ENCODE measurements around the gene RSPH9.

The RSPH9 gene, protein sequence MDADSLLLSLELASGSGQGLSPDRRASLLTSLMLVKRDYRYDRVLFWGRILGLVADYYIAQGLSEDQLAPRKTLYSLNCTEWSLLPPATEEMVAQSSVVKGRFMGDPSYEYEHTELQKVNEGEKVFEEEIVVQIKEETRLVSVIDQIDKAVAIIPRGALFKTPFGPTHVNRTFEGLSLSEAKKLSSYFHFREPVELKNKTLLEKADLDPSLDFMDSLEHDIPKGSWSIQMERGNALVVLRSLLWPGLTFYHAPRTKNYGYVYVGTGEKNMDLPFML

DNA sequence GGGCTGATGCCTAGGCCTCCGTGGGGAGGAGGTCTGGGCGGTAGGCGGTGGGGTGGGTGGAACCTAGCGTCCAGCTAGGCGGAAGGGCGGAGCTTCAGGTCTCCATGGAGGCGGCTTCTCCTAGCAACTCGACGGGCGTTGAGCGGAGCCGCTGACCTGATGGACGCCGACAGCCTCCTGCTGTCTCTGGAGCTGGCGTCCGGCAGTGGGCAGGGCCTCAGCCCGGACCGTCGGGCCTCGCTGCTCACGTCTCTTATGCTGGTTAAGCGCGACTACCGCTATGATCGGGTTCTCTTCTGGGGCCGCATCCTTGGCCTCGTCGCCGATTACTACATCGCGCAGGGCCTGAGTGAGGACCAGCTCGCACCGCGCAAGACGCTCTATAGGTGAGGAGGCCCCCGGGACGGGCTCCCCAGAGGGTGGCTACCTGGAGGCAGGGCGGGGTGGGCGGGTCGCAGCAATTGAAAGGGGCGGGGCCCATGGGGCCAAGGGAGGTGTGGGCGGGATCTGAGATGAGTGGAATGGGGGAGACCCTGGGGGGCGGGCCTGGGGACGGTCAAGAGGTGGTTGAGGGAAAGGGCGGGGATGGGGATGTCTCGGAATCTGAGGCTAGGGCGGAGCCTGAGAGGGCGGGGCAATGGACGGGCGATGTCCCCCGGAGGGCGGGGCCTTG, at the start of gene RSPH9:
Gene RSPH9 (plus strand): TSS at position 97 of the 673 bp plus-strand sequence. CDS start 63 bp downstream, at position 160.
- peak; percentile 64 for DNase-seq (ENCODE audit: low read depth)

DNA sequence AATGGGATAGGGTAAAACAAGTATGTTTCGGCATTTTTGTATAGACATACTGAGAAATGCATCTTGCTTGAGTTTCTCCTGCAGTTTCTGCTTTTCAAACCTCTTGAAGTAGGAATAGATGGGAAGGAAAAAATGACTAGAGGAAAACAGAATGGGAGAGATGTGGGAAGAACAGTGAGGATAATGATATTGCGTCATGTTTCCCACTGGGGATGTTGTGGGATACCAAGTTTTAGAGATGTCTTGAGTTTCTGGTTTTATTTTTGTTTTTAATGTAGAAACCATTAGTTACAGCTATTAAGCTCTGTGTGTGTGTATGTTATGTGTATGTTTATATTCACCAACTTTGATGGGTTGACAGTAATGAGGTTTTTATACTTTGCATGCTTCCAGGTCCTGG, 44.2 kb upstream of the RSPH9 start:
- no peak for DNase-seq (ENCODE audit: low read depth)

DNA sequence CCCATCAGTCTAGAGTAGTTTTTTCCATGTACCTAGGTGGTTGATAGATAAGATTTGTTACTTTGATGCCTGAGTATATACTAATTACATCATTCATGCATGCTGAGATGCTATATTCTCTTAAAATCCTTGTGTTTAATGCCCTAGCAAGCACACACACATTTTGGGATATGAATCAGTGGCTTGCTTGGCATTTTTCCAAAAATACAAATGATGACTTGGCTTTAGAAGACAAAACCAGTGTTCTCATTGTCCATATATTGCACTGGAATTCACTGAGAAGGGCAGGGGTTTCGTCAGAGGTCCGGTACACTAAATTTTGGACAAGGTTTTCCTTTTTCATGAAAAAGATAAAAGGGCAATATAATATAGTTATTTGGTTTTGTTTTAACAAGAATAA, 40.7 kb upstream of the RSPH9 start:
- DNase-seq (ENCODE audit: low read depth) = no peak

DNA sequence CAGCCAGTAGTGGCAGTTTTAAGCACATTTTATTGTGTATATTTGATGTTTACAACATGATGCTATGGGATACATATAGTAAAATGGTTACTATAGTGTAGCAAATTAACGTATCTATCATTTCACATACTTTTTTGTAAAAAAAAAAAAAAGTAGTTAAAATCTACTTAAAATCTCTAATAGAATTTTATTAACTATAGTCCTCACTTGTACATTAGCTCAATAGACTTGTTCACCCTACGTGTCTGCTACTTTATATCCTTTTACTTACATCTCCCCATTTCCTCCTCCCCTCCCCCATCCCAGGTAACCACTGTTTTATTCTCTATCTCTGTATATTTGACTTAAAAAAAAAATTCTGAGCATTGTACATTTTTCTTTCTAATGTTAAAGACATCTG, 38.8 kb upstream of the RSPH9 start:
- DNase-seq (ENCODE audit: low read depth) = no peak

DNA sequence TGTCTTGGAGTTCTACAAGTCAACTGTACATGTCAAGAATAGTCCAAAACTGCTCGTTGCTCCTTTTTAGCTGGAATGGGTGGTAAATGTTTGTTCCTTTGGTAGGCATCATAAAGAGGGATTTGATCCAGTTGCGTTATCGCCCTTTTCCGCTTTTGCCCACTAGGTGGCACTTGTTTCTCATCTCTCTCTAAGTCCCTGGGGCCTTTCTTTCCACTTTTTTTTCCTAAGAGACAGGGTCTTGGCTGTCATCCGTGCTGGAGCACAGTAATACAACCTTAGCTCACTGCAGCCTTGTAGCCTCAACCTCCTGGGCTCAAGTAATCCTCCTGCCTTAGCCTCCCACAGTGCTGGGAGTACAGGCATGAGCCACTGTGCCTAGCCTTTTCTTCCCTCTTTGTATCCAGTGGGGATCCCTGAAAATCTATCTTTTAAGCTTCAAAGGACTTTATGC, 36.5 kb upstream of the RSPH9 start:
- peak; percentile 24 for DNase-seq (ENCODE audit: low read depth)

DNA sequence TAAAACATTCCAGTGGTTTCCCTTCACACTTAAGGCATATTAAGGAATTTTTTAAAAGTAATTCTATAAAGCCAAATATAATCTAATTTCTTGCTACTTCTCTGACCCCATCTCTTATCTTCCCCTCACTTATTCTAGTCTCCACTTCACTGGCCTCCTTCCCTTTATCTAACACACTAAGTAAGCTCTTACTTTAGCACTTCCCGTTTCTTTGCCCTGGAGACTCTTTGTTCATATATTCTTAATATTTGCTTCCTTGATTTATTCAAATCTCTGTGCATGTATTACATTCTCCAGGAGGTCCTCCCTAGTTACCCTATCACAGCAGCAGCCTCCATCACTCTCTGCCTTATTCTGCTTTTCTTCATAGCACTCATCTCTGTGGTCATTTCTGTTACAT, 36.0 kb upstream of the RSPH9 start:
- no peak for DNase-seq (ENCODE audit: low read depth)

DNA sequence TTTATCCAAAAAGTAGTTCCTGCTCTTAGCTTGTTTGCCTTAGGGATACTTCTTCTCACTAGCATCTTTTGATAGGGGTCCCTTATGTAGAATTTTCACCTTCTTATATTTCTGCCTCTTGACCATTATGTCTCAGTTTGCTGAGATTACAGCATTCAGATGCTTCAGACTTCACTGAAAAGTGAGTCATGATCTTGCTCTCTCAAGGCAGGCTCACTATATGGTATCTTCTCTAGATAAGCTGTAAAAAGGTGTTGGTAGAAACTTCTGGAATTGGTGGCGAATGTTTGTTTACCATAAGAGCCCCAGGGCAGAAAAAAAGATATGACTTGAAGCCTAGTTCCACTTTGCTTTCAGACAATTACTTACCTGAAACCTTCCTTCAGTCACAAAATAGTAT, 35.4 kb upstream of the RSPH9 start:
- no peak for DNase-seq (ENCODE audit: low read depth)

DNA sequence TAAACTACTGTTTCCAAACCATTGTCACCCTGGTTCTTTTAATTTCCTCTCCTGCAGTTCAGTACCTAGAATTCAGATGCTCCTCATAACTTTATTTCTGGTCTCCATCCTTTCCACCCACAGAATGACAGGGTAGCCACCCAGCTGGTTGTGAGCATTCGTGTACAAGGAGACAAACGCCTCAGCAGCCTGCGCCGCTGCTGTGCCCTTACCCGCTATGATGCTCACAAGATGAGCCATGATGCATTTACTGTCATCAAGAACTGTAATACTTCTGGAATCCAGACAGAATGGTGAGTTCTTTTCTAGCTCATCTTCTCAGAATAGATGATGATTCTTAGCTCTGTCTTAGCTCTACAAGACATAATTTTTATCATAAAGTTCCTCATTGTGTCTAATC, 34.4 kb upstream of the RSPH9 start:
- no peak for DNase-seq (ENCODE audit: low read depth)

DNA sequence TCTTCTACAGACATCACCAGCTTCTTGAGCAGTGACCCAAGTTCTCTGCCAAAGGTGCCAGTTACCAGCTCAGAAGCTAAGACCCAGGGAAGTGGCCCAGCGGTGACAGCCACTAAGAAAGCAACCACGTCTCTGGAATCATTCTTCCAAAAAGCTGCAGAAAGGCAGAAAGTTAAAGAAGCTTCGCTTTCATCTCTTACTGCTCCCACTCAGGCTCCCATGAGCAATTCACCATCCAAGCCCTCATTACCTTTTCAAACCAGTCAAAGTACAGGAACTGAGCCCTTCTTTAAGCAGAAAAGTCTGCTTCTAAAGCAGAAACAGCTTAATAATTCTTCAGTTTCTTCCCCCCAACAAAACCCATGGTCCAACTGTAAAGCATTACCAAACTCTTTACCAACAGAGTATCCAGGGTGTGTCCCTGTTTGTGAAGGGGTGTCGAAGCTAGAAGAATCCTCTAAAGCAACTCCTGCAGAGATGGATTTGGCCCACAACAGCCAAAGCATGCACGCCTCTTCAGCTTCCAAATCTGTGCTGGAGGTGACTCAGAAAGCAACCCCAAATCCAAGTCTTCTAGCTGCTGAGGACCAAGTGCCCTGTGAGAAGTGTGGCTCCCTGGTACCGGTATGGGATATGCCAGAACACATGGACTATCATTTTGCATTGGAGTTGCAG, 31.0 kb upstream of the RSPH9 start:
- DNase-seq (ENCODE audit: low read depth) = no peak

DNA sequence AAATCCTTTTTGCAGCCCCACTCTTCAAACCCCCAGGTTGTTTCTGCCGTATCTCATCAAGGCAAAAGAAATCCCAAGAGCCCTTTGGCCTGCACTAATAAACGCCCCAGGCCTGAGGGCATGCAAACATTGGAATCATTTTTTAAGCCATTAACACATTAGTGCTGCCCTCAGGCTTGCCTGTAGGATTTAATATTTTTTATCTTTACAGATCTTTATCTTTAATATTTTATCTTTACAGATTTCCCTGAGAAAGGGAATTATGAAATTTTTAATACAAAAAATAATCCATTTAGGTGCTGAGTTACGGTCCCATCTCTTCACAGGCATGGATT, 30.5 kb upstream of the RSPH9 start:
- DNase-seq (ENCODE audit: low read depth) = no peak

DNA sequence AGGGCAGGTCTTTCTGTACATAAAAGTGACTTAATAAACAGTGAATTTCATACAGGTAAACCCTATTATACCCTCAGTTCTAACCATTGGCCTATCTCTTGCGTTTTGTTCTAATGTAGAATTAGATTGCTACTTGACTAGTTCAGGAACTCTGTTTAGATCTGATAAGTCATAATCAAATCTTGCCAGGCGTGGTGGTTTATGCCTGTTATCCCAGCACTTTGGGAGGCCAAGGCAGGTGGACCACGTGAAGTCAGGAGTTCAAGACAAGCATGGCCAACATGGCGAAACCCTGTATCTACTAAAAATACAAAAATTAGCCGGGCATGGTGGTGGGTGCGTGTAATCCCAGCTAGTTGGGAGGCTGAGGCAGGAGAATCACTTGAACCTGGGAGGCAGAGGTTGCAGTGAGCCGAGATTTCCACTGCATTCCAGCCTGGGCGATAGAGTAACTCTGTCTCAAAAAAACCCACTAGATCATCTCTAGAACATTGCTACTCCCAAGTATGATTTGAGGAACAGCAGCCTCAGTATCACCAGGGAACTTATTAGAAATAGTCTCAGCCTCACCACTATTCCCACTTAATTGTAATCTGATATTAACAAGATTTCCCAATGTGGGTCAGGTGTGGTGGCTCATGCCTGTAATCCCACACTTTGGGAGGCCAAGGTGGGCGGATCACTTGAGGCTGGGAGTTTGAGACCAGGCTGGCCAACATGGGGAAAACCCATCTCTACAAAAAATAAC, 27.9 kb upstream of the RSPH9 start:
- no peak for DNase-seq (ENCODE audit: low read depth)

DNA sequence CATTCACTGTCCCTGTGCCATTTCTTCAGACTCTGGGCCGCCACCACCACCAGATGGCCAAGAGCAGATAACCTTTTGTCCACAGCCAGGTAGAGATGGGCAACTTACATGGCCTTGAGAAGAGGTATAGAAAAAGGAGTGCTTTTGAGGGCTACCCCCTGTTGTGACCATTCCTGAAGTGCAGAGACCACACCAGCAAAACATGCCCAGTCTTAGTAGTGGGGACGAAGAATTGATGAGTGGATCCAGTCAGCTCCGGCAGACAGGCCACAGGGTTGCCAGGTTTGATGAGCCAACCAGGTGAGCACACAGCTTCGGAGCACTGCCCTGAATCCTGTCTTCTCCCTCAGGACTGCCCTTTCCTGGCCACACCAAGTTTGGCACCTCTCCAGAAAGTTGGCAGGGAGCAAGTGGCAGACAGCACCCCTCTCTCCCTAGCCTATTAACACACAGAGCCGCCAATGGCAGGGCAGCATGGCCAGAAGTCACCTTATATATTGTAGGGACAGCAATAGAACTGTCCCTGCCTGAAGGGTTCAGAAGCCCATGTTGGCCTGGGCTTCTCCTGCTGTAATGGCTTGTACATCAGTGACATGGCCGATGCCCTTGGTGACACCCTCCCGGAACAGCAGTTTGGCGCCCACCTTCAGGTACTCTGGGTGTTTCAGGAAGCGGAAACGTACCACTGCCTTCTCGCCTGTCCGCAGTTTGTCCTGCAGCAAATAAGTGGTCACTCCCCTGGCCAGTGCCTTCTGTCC, 23.6 kb upstream of the RSPH9 start:
- no peak for DNase-seq (ENCODE audit: low read depth)

DNA sequence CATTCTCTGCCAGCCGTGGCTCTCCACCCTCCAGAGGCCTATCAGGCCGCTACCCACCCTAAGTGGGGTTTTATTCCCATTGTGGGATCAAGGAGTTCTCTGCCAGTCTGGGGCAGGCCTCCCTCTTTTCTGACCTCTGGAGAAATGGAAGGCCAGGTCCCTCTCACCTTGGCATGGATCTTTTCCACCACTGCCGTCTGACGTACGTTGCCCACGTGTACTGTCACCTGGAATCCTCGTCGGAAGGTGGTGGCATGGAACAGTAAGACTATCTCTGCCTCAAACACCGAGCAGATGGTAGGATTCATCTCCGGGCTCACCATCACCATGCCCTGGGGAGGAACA, 23.0 kb upstream of the RSPH9 start:
- no peak for DNase-seq (ENCODE audit: low read depth)

DNA sequence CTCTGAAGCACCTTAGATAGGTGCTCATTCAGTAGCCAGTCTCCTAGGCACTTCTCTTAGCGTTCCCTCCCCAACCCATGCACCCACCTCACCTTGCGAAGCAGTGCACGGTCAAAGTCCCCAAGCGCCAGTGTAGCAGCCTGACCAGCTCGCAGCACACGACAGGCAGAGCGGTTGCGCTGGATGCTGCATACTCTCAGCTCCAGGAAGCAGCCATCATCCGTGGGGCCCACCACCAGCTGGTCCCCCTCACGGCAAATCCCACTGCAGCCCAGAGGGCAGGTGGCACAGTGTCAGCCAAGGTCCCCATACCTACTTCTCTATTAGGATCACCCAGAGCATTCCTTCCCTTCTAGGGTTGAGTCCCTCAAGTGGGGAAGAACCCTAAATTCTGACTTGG, 22.3 kb upstream of the RSPH9 start:
- no peak for DNase-seq (ENCODE audit: low read depth)

DNA sequence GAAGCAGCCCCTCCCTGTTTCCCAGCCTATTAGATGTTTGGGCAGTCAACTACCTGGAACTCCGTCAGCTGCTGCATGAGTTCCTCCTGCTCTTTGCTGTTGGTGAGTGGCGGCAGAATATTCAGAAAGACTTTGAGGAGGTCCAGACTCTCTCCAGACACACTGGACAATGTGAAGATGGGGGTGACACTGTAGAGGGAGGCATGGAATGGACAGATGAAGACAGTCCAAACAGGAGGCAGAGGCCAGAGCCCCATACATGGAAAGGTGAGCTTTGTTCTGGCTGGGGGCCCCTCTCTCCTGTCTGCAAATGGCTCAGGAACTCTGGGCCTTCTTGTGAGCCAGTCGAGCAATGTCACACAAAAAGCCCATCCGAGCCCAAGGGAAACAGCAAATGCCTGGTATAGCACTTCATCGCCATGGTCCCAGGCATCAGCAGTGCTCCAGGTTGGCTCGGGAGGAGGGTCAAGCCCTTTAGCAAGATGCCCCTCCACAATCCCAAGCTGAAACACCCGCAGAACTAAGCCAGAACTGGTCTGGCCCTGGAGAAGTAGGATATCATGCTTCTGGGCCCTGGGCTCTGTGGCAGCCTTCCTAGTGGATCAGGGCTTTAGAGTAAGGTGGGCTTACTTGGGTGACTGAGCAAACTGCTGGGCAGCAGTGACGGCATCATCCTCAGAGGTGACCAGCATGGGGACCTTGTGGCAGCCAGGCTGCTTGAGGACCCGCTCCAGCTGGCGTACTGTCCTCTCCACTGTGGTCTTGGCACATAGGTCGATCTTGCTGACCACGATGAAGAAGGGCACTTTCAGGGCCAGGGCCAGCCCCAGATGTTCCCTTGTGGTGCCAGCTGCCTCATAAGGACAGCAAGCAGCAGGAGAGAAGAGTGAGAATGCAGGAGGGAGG, 20.7 kb upstream of the RSPH9 start:
- DNase-seq (ENCODE audit: low read depth) = no peak

DNA sequence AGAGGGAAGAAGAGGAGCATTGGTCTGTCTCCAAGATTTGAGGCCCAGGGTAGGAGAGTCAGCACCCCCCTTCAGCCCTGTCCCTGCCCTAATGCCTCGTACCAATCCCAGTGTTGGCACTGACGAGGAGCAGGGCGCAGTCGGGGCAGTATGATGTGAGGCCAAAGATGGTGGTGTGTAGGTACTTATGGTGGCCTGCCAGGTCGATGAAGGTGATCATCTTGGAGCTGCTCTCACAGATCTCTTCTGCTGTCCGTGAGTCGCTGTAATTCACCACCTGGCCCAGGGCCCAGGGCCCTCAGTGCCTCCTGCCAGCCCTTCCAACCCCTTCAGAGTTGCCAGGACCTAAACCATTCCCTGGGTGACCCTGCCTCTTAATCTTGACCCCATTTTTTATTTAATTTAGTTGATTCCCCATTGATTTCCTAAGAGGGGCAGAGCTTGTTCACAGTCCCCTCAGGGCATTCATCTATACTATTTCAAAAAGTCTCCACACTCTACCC, 20.0 kb upstream of the RSPH9 start:
- no peak for DNase-seq (ENCODE audit: low read depth)

DNA sequence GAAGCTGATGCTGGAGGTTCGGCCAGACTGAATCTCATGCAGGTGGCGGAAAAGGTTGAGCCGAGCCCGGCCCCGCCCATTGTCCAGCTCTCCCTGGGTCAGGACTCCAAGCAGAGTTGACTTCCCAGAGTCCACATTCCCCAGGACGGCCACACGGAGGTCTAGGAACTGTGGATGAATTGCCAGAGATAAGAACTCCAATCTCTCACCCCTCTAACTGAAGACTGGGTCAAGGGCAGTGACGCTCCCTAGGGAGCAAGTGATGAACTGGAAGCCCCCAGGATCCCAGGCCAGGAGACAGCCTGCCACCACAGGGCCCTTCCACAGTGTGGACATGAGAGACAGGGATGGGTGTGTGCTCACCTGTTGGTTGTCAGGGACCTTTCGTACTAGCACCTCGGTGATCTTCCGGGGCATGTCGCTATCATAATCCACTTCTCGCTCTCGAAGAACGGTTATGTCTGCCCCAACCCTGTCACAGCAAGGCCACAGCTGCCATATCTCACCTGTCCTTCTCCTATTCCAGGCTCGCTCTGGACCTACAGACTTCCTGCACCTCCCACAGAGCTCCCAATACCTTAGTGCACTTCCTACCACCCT, 19.3 kb upstream of the RSPH9 start:
- DNase-seq (ENCODE audit: low read depth) = no peak

DNA sequence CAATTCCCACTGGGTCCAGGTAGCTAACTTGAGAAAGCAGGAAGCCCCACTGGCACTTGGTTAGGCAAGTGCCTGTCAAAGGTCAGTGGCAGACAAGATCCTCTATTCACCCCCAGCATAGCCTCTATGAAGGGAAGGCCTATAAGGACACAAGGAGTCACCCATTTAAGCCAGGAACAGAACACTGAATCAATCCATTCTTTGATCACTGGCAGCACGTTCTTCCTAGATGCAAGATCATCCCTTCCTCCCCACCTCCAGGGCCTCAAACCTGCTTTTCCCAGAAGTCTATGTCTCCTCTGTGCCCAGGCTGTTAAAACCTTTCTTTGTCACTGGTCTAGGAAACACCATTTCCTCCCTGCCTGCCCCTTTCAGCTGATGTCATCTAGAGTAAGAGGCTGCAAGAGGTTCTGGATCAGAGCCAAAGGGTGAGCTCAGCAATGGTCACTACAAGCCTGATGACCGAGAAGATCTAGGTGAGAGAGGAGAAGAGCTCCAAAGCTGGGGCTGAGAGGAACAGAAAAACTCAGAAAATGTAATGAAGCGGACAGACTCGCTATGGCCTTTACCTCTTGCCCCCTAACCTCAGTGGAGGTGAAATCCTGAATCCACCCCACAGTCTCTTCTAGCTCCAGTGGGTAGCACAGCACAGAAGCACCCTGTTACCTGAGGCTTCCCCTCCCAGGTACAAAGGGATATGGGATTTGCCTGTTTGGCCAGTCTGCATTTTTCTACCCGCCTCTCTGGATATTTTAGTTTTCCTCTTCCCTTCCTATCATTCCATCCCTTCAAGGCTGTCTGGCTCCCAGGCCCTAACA, 17.6 kb upstream of the RSPH9 start:
- DNase-seq (ENCODE audit: low read depth) = no peak

DNA sequence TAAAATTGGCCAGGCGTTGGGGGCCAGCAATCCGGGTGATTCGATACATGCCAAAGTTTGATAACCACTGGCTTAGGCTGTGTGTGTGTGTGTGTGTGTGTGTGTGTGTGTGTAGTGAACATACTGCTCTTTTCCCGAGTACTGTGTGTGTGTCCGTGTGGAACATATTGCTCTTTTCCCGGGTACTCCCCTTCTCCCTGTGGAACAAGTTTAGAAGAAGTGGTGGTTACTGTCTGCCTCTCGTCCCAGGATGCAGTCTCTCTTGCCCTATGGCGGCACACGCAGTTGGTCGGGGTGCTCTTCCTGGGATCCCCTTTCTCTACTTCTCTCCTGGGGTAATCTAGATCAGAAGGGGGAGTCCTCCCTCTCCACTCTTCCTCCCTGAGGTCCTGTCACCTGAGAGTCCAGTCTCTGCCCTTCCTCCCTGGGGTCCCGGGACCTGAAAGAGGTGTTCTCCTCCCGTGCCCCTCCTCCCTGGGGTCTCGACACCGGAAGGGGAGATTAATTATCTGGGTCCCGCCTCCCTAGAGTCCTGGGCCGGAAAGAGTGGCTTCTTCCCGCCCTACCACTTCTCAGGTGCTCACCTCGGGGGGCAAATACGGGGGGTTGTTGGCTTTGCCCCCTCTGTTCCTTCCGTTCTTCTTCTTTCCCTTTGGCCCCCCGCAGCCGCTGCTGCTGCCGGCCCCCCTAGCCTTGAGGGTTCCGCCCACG, 16.3 kb upstream of the RSPH9 start:
- DNase-seq (ENCODE audit: low read depth) = peak; percentile 36

Measured in activated T-cell treated with anti-CD3 and anti-CD28 coated beads for 48 hours (primary cell).